GM18861 (cell line): ENCODE results near the gene ATXN3L.

Experiments used
- ATAC-seq: cut with Tn5 transposase; IDR thresholded peaks from one replicate; pipeline ENCODE4 v1.9.1; 2021; ENCODE audit not compliant: unreplicated experiment

ATXN3L gene

GRCh38 chrX:13270360-13270759, 49.5 kb downstream of the ATXN3L start:
- ATAC-seq, result no peak

- ATAC-seq, result no peak
These were observed 51.0 kb downstream of the ATXN3L start for GRCh38 chrX:13268874-13269273.
